Heart left ventricle (tissue), 13 donors: Measurements from ENCODE around the gene ACAD10.
"Not testable (repeated sequence)": the region's sequence is repeated elsewhere in the genome, so short reads cannot be mapped to it uniquely, and the experiment has no call there.

ENCODE experiments used
- CTCF ChIP-seq, 12 donors: fragments of 200-600 bp; sonication (generic) in 4 of 12; IDR thresholded peaks; one replicate each; pipeline versions ENCODE4 v1.5.0 to v1.8.0; 2018 to 2022; ENCODE audit warnings: antibody characterized with exemption in 12 of 12, mild to moderate bottlenecking in 5 of 12
- POLR2A ChIP-seq, 2 donors: fragments of 450-650 bp; IDR thresholded peaks; one replicate each; pipeline ENCODE4 v1.6.1; 2017; ENCODE audit warnings: antibody characterized with exemption in 2 of 2, mild to moderate bottlenecking in 2 of 2, moderate library complexity in 2 of 2
- donor health status: ischemic (EF 13 %, LVEDD 7.1; RV severe dilation, severe dysfunction).
- donor health status: DM: no; HTN: yes; CAD: no.
- donor health status: DM: no; HTN: no; CAD: no.
- donor health status: ischemic (EF 25% LVEDD 6.9; RV normal size, moderate dysfunction).
- donor health status: ischemic (EF 25% LVEDD 5.7; RV mildly dilated, moderate dysfunction).
- donor health status: ischemic (EF 35%, LVEDD 5.7; RV mildly dilated, moderate dysfunction).
- donor health status: nonischemic (EF 11% LVEDD 7.7; RV severe dilation, severe dysfunction).
- donor health status: DM: yes; HTN: yes; CAD: no.
- donor health status: PGD.
- donor health status: ischemic (EF 29% LVEDD 5.4; RV normal size, mild dysfunction).
- donor health status: nonischemic (EF 23%, LVEDD 6.1; RV moderate dilation, normal function).

- not testable (repeated sequence) for TF ChIP-seq CTCF, POLR2A (IDR thresholded peaks at IDR 0.05)
These were observed 33.5 kb downstream of the ACAD10 start for GRCh38 chr12:111719316-111719715.
